ENCODE measurements around the gene LRRC38.

DNA sequence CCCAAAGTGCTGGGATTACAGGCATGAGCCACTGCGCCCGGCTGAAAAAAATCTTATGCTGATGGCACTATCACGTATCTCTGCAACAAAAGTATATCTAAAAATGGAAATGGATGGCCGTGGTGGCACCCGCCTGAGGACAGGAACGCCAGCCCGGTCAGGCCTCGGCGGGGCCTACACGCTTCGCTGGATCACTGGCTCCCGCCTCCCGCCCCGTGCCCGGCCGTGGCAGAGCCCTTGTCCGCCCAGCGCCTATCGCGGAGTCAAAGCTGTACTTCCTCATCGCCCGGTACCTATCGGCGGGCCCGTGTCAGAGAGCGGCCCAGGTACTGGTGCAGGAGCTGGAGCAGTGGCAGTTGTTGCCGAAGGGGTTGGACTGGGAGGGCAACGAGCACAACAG lies 41.0 kb upstream of the LRRC38 start:
- TF ChIP-seq EP300 (IDR thresholded peaks at IDR 0.05; ENCODE audit: borderline replicate concordance in 1 of 2, low read depth in 2 of 2, low read length in 2 of 2) (no peak), RFX5 (IDR thresholded peaks at IDR 0.05; ENCODE audit: borderline replicate concordance, low read depth, low read length) (no peak), POLR2A (IDR thresholded peaks at IDR 0.05; ENCODE audit: control extremely low read depth in 1 of 2, low read depth in 2 of 2, low read length in 2 of 2) (no peak), POLR2AphosphoS5 (IDR thresholded peaks at IDR 0.05; ENCODE audit: low read depth, low read length) (no peak), CBX5 (IDR thresholded peaks at IDR 0.05; ENCODE audit: low read depth, low read length) (no peak), MAFK (IDR thresholded peaks at IDR 0.05; ENCODE audit: low read depth, low read length) (no peak), RNF2 (IDR thresholded peaks at IDR 0.05; ENCODE audit: borderline replicate concordance, low read depth, low read length, missing control alignments, poor library complexity, severe bottlenecking) (no peak), HDAC6 (IDR thresholded peaks at IDR 0.05; ENCODE audit: low read depth, low read length) (no peak), EZH2 (IDR thresholded peaks at IDR 0.05; ENCODE audit: low read depth, low read length, severe bottlenecking) (no peak)
- TF ChIP-seq, protein P1, sequence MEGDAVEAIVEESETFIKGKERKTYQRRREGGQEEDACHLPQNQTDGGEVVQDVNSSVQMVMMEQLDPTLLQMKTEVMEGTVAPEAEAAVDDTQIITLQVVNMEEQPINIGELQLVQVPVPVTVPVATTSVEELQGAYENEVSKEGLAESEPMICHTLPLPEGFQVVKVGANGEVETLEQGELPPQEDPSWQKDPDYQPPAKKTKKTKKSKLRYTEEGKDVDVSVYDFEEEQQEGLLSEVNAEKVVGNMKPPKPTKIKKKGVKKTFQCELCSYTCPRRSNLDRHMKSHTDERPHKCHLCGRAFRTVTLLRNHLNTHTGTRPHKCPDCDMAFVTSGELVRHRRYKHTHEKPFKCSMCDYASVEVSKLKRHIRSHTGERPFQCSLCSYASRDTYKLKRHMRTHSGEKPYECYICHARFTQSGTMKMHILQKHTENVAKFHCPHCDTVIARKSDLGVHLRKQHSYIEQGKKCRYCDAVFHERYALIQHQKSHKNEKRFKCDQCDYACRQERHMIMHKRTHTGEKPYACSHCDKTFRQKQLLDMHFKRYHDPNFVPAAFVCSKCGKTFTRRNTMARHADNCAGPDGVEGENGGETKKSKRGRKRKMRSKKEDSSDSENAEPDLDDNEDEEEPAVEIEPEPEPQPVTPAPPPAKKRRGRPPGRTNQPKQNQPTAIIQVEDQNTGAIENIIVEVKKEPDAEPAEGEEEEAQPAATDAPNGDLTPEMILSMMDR (IDR thresholded peaks at IDR 0.05; ENCODE audit: control extremely low read depth in 1 of 3, insufficient read depth in 1 of 3, low read depth in 1 of 3, low read length in 3 of 3) = no peak
- TF ChIP-seq, protein P2, sequence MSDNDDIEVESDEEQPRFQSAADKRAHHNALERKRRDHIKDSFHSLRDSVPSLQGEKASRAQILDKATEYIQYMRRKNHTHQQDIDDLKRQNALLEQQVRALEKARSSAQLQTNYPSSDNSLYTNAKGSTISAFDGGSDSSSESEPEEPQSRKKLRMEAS (IDR thresholded peaks at IDR 0.05) = no peak
